DOHH2 (cell line): ENCODE data around the gene PCDHGA4.

Experiments
- EZH2phosphoT487 ChIP-seq: fragments of 200-600 bp; sonication (generic); IDR thresholded peaks from 2 replicates; pipeline ENCODE4 v1.6.1; 2017; ENCODE audit warnings: borderline replicate concordance, mild to moderate bottlenecking, antibody characterized with exemption, low read length, moderate library complexity, mixed read lengths
- TF ChIP-seq, protein P1 (sequence below): fragments of 200-600 bp; sonication (generic); IDR thresholded peaks from one replicate; pipeline ENCODE4 v1.5.1; 2014; ENCODE audit warnings: antibody characterized with exemption, mild to moderate bottlenecking, low read depth, low read length; ENCODE audit not compliant: poor library complexity, severe bottlenecking

GRCh38 chr5:141393267-141393666 is 38.4 kb downstream of the PCDHGA4 start:
- TF ChIP-seq, protein P1, sequence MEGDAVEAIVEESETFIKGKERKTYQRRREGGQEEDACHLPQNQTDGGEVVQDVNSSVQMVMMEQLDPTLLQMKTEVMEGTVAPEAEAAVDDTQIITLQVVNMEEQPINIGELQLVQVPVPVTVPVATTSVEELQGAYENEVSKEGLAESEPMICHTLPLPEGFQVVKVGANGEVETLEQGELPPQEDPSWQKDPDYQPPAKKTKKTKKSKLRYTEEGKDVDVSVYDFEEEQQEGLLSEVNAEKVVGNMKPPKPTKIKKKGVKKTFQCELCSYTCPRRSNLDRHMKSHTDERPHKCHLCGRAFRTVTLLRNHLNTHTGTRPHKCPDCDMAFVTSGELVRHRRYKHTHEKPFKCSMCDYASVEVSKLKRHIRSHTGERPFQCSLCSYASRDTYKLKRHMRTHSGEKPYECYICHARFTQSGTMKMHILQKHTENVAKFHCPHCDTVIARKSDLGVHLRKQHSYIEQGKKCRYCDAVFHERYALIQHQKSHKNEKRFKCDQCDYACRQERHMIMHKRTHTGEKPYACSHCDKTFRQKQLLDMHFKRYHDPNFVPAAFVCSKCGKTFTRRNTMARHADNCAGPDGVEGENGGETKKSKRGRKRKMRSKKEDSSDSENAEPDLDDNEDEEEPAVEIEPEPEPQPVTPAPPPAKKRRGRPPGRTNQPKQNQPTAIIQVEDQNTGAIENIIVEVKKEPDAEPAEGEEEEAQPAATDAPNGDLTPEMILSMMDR = no peak
- TF ChIP-seq EZH2phosphoT487 = no peak
